NCI-H2227 treated with DMSO at 0.1 percent for 48 hours (cell line): Measurements from ENCODE around the gene NPLOC4.

Experiments
- DNase-seq: peaks from one replicate; lab custom pipeline; 2025; lab: John Stamatoyannopoulos, UW

Gene NPLOC4

DNA sequence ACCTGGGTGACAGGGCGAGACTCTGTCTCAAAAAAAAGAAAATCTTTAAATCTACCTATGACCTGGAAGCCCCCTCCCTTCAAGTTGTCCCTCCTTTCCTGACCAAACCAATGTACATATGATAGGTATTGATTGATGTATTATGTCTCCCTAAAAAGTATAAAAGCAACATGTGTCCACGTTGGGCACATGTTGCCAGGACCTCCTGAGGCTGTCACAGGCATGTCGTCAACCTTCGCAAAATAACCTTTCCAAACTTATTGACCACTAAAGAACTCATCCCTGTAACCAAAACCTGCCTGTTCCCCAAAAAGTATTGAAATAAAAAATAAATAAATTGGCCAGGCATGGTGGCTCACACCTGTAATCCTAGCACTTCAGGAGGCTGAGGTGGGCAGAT, 25.1 kb upstream of the NPLOC4 start:
- DNase-seq = no peak

GRCh38 chr17:81660441-81660840, 23.5 kb upstream of the NPLOC4 start:
- no peak for DNase-seq

- DNase-seq = no peak
Observed at GRCh38 chr17:81659038-81659437, 22.1 kb upstream of the NPLOC4 start.

DNA sequence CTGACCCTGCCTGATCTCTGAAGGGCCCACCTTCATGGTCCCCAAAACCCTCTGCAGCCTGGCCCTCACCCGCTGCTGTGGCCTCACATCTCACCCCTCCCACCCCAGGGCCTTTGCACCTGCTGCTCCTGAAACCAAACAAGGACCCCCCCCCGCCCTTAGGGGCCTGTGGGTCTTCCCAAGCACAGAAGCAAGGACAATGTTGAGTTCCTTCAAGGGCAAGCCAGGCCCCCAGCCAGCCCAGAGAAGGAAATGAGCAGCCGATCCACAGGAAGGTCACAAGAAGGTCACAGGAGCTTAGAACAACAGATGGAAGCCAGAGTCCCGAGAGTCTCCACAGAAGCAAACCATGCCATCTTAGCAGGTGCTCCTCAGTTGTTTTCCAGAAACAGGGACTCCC, 19.9 kb upstream of the NPLOC4 start:
- DNase-seq = no peak

DNA sequence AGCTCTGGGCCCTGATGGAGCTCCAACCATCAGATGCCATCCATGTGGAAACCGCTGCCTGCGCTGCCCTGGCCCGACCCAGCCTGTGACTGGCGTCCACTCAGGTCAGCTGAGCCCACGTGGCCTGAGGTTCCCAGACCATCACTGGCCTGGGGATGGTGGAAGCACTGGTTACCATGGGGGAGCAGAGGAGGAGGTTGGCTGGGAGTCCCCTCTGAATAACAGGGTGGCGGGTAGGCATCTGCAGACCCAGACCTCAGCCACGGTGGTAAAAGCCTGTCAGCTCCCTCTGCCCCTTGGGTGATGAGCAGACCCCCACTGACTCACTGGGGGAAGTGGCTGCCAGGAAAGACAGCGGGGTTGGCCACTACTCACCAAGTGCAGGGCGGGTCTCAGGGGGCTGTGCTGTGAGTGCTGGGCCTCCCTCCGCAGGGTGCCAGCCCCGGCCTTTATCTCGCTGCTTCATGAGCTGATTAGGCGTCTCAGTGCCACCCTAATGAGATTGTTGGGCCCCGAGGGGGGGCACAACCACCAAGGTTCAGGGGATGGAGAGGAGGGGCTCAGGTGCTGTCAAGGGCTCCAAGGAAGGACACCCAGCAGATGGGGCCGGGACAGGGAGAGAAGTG, 19.3 kb upstream of the NPLOC4 start, which contains the start of gene PDE6G:
Gene PDE6G (minus strand): TSS at position 425 of the 626 bp plus-strand sequence. CDS start 3,237 bp downstream, outside the sequence.
- DNase-seq = no peak

DNA sequence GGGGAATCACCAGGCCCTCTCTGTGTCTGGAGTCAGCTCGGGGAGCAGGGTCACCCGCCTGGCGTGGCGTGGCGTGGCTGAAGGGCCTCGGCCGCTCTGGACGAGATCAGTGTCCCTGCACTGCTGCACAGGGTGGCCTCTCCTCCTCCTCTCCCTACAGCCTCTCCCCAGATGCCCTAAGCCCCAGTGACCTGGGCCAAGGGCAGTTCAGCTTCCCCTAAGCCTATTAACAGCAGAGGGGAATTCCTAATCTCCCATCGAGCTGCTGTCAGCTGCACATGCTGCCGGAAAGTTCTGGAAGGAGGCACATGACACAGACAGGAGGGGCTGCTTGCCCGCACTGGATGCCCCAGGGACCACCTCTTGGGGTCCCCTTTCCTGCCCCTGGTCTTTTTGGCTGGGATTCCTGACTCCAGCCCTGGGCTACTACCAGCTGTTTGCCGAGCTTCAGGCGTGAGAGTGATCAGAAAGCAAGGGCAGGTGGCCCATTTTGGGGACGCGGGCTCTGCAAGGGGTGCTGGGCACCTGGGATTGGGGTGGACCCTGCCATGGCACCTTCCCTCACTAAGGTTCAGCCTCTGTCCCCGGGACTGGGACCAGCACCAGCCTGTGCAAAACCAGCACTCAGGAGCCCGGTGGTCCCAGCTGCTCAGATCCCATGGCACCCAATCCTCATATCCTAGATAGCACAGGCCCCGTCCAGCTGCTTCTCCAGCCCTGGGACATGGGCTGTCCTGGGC, 18.6 kb upstream of the NPLOC4 start:
- no peak for DNase-seq

DNA sequence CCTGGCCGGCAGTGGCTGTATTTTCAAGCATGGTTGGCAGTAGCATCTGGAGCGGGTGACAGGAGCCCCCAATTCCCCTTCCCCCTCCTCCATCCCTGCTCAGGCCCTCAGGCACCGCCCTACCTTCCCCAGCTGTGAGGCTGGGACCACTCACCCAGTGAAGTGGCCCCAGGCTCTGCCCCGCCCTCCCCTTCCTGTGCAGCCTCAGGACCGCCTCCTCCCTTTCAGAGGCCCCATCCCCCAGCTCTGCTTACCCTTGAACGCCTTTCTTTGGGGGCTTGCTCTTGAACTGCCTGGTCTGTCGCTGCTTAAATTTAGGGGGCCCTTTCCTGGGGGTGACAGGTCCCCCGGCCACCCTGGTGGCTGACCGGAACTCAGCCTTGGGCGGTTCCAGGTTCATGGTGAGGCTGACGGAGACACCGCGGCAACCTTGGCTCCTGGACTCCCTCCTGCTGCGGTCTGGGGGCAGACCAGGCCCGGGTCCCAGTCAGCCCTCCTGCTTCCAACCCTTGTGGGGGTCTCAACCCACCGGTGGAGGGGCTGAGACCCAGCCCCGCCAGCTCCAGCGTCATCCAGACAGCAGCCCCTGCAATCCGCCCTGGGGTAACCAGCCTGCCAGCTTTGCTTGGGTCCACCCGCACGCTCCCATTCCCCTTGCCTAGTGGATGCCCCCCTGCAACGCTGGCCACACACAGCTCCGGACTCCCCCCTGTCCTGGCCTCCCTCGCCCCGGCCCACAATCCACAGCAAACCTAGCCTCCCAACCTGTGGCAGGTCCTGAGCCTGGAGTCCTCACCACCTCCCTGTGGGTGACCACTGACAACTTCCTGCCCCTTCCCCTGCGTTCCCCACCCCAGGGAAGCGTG, 16.2 kb upstream of the NPLOC4 start:
- DNase-seq = no peak

GRCh38 chr17:81651692-81652091, 14.8 kb upstream of the NPLOC4 start:
- no peak for DNase-seq

- no peak for DNase-seq
Observed at GRCh38 chr17:81650951-81651350, 14.0 kb upstream of the NPLOC4 start.

DNA sequence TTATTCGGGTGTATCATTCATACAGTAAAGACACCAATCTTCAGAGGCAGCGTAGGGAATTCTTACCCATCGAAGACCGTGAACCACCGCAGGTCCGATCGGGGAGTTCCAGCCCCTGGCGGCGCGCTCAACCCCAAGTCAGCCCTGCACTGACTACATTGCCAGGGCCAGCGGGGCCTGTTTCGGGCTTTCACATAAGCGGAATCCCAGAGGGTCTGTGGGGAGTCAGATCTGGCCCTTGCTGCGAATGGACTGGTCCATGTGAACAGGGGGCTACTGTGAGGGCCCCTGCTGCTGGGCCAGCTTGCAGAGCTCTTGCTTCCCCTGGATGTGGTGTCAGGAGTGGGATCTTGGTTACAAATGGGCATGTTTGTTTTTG, 11.8 kb upstream of the NPLOC4 start:
- no peak for DNase-seq

GRCh38 chr17:81648013-81648706, 11.2 kb upstream of the NPLOC4 start:
- DNase-seq = no peak

DNA sequence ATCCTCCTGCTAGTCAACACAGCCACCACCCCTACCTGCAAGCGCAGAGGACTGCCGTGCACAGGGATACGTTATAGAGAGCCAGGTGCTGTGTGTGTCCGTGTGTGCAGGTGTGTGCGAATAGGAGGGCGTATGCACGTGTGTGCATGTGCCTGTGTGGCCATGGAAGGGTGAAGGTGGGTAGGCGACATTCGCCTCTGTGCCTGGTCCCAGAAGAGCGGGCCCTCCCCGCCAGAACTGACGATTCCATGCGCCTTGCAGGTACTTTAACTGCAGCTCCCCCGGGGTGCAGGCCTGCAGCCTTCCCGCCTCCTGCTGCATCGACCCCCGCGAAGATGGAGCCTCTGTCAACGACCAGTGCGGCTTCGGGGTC, 10.7 kb upstream of the NPLOC4 start:
- DNase-seq = no peak

- no peak for DNase-seq
Observed at GRCh38 chr17:81646869-81647600, 10.1 kb upstream of the NPLOC4 start.

DNA sequence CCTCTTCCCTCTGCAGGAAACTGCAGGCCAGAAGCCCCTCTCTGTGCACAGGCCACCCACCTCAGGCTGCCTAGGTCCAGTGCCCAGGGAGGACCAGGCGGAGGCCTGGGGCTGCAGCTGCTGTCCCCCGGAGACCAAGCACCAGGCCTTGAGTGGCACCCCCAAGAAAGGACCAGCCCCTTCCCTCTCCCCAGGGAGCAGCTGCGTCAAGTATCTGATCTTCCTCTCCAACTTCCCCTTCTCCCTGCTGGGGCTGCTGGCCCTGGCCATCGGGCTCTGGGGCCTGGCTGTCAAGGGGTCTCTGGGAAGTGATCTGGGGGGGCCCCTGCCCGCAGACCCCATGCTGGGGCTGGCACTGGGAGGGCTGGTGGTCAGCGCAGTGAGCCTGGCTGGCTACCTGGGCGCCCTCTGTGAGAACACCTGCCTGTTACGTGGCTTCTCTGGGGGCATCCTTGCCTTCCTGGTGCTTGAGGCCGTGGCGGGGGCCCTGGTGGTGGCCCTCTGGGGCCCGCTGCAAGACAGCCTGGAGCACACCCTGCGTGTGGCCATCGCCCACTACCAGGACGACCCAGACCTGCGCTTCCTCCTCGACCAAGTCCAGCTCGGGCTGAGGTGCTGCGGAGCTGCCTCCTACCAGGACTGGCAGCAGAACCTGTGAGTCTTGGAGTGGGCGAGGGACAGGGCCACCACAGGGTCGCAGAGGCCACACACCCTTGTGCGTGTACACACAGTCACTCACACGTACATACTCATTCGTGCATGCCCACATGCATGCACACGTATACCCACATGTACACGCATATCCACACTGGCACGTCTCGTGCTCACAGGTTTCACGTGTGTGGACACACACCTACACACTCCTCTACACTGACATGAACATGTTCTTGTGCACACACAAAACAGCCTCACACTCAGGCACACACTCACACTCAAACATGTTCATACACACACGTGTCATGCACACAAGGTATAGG, 8.4 kb upstream of the NPLOC4 start:
- DNase-seq = no peak

GRCh38 chr17:81644496-81644895, 7.6 kb upstream of the NPLOC4 start:
- DNase-seq = no peak

GRCh38 chr17:81641825-81642489, 5.0 kb upstream of the NPLOC4 start:
- DNase-seq = no peak

DNA sequence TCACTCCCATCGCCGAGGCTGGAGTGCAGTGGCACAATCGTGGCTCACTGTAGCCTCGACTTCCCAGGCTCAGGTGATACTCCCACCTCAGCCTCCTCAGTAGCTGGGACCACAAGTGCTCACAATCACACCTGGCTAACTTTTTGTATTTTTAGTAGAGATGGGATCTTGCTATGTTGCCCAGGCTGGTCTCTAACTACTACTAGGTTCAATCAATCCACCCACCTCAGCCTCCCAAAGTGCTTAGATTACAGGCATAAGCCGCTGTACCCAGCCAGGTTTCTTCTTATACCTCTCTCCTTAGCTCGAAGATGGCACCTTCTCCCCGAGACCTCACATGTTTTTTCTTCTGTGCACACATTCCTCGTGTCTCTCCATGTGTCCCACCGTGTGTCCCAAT, 3.1 kb upstream of the NPLOC4 start:
- no peak for DNase-seq

GRCh38 chr17:81638683-81639082, 1.8 kb upstream of the NPLOC4 start:
- DNase-seq = no peak

DNA sequence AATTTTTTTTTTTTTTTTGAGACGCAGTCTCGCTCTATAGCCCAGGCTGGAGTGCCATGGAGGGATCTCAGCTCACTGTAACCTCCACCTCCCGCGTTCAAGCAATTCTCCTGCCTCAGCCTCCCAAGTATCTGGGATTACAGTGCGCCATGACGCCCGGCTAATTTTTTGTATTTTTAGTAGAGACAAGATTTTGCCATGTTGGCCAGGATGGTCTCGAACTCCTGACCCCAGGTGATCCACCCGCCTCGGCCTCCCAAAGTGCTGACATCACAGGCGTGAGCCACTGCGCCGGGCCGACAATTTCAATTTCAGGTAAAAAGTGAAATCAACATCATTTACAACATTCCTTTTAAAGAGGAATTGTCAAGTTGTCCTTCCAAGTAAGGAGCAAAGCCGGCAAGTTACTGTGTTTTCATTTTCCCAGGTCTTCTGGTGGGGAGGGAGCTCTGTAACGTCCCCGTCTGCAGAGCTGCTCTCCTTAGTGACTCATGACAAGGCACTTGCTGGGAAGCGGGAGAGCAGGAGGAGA, 873 bp downstream of the NPLOC4 start:
- DNase-seq = no peak

DNA sequence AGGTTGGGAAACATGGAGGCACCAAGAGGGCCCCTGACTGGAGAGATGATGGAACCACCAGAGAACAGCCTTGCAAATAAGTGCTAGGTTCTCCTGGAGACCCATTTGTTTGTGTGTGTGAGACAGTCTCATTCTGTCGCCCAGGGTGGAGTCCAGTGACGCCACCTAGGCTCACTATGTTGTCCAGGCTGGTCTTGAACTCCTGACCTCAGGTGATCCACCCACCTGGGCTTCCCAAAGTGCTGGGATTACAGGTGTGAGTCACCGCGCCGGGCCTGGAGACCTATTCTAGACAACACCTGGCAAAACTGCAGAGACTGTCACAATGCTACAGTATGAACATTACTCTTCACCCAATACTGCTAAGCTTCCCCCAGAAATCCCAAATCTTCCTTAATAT, 1.5 kb downstream of the NPLOC4 start:
- no peak for DNase-seq
